Measurements from ENCODE around the gene NID2. TPM values are rescaled to one million over a fixed set of nuclear protein-coding genes. Genes with fewer than 3 reads are reported as not detected.

NID2 gene
- total RNA-seq, 1 donor: 146 TPM

DNA sequence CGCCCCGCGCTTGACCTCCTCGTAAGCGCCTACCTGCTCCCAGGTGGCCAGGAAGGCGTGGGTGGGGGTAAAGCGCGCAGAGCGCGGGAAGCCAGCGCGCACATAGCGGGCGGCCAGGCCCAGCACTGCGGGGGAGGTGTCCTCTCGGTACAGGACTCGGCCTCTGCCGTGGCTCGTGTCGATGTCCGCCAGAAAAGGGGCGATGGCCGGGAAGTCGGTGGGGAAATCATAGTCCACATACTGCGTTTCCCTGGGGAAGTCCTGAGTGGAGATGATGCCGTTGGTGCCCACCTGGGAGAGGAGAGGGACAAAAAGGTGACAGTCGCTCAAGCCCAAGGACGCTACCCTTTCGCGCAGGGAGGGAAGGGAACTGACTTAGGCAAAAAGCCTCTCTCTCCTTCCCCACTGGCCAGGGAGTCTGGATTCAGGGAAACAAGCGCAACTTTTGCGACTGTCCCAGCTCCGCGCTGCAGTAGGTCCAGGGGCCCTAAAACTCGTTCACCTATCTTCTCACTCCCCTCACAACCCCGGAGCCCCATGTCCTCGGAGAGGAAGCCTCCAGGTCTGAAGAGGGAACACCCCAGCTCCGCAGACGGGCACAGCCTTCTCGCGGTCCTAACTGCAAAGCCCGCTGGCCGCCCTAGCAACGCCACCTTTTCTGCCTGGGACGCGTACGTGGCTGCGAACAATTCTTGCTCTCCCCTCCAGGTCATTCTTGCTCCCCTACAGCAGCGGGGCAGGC lies 815 bp downstream of the NID2 start:
- TF ChIP-seq CTCF (IDR thresholded peaks at IDR 0.05; ENCODE audit: insufficient read depth, low read length): no peak
- H3K4me3 ChIP-seq (ENCODE audit: low read depth, low read length): peak overlapping the region; percentile 98
- peak; percentile 56 for DNase-seq (ENCODE audit: low read depth)

- DNase-seq (ENCODE audit: low read depth): no peak
- H3K4me3 ChIP-seq (ENCODE audit: low read depth, low read length): no peak overlapping the region
- no peak for TF ChIP-seq CTCF (IDR thresholded peaks at IDR 0.05; ENCODE audit: insufficient read depth, low read length)
Observed at GRCh38 chr14:52064174-52064573, 4.7 kb downstream of the NID2 start.

DNA sequence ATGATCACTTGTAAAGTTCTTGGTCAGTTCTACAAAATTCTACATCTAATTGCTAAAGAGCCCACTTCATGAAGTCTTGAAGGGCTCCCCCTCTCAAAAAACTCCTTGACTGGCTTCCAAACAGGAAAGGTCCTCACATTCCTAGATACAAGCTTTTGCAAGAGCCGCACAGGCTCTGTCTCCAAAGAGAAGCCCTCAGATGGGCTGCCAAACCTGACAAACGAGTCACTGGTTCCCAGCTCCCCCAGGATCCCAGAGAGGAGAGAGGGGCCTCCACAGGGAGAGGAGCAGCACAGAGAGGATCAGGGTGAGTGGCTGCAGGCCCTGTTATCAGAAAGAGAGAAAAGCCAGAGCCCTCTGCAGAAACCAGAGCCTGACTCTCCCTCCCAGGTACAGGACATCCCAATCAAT lies 5.8 kb downstream of the NID2 start:
- TF ChIP-seq CTCF (IDR thresholded peaks at IDR 0.05; ENCODE audit: insufficient read depth, low read length): no peak
- H3K4me3 ChIP-seq (ENCODE audit: low read depth, low read length): peak overlapping the region; percentile 1
- DNase-seq (ENCODE audit: low read depth): peak; percentile 66

- no peak overlapping the region for H3K4me3 ChIP-seq (ENCODE audit: low read depth, low read length)
- DNase-seq (ENCODE audit: low read depth): no peak
- TF ChIP-seq CTCF (IDR thresholded peaks at IDR 0.05; ENCODE audit: insufficient read depth, low read length): no peak
Observed at GRCh38 chr14:52061890-52062289, 7.0 kb downstream of the NID2 start.

DNA sequence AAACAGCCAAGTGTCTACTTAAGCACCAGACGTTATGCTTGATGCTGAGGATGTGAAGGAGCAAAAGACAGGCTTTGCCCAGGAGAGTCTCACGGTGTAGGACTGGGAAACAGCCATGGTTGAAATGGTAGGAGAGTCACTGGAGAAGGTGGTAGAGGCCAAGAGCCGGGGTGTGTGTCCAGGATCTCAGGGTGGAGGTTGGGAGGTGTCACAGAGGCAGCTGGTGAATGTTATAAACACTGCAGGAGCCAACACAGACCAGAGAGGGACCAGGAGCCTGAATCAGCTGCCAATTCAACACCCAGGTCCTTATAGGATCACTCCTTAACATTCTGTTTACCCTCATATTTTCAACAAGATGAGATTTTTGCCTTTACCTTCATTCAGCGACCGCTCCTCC lies 7.5 kb downstream of the NID2 start:
- H3K4me3 ChIP-seq (ENCODE audit: low read depth, low read length): no peak overlapping the region
- DNase-seq (ENCODE audit: low read depth): peak; percentile 57
- no peak for TF ChIP-seq CTCF (IDR thresholded peaks at IDR 0.05; ENCODE audit: insufficient read depth, low read length)

- DNase-seq (ENCODE audit: low read depth): peak; percentile 88
- no peak for TF ChIP-seq CTCF (IDR thresholded peaks at IDR 0.05; ENCODE audit: insufficient read depth, low read length)
- H3K4me3 ChIP-seq (ENCODE audit: low read depth, low read length): no peak overlapping the region
Observed at GRCh38 chr14:52060080-52060479, 8.8 kb downstream of the NID2 start.

DNA sequence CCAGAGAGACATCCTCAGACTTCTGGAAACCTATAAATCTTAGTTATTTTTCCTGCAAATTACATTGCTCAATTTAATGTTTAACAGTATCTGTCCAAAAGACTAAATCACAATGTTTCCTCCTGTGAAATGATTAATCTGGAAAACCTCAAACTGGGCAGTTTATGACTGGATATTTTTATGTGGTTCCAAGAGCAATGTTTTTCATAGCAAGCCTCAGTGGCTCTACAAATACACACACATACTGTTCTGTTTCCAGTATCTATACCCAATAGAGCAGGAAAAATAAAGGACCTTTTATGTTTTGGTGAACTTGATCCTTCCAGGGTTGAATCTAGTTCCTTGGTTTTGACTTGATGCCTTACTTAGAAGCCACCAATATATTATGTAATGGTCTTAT lies 9.2 kb downstream of the NID2 start:
- H3K4me3 ChIP-seq (ENCODE audit: low read depth, low read length): no peak overlapping the region
- DNase-seq (ENCODE audit: low read depth): peak; percentile 73
- TF ChIP-seq CTCF (IDR thresholded peaks at IDR 0.05; ENCODE audit: insufficient read depth, low read length): no peak

All from fibroblast of the aortic adventitia (primary cell).